HS-5 (cell line): Measurements from ENCODE around the gene DIPK1A.

Experiments used
- DNase-seq: peaks from one replicate; pipeline ENCODE4 v3.0.0-alpha.2; 2012; ENCODE audit warnings: low read depth

Gene DIPK1A

DNA sequence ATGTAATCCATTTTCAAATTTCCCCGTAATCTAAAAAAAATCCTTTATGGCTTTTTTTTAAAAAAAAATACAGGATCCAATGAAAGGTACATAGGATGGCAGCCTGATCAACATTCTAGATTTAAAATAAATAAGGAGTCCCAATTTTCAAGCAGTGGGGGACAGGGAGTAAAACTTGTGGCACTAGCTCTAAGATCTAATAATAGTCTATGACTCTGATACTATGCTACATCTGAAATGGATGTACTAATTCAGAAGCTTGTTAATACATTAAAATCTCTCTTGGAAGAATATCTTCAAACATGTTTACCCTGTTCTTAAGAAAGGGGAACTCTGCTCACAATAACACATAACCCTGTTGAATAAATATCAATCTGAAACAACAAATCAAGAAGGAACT, 8.5 kb downstream of the DIPK1A start:
- no peak for DNase-seq

- peak; percentile 49 for DNase-seq
These were observed 10.1 kb downstream of the DIPK1A start for GRCh38 chr1:92951141-92951582.

DNA sequence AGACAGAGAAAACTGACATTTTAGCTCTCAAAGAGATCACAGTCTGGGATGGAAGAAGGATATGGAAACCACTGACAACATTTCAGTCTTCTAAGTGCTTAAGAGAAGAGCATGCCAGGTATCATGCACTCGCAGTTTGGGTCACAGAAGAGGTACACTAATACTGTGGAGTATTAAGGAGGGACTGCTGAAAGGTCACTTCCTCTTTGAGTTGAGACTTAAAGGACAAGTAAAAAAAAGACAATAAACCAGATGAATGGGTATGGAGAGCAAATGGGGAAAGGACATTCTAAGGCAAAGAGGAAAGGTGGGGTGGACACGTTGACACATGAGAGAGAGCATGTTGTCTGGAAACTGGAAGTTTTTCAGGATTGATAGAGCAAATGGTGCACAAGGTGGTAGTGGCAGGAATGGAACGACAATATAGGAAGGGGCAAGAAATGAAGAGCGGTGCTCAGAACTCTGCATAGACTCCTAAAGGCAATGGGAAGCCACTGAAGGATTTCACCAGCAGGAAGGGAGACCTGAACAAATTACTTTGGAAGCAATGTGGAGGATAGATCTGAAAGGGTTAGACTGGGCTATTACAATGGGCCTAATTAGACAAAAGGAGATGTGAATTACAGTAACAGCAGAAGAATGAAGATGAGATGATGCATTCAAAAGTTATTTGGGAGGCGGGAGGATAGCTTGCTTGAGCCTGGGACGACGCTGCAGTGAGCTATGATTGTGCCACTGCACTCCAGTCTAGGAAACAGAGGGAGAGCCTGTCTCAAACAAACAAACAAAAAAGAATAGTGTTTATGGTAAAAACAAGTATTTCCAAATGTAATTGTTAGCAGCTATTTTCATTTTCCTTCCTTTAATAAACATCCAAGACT, 11.1 kb downstream of the DIPK1A start:
- DNase-seq, result peak; percentile 72

GRCh38 chr1:92948071-92948470, 13.2 kb downstream of the DIPK1A start:
- DNase-seq, result no peak

GRCh38 chr1:92945748-92946270, 15.5 kb downstream of the DIPK1A start:
- no peak for DNase-seq

DNA sequence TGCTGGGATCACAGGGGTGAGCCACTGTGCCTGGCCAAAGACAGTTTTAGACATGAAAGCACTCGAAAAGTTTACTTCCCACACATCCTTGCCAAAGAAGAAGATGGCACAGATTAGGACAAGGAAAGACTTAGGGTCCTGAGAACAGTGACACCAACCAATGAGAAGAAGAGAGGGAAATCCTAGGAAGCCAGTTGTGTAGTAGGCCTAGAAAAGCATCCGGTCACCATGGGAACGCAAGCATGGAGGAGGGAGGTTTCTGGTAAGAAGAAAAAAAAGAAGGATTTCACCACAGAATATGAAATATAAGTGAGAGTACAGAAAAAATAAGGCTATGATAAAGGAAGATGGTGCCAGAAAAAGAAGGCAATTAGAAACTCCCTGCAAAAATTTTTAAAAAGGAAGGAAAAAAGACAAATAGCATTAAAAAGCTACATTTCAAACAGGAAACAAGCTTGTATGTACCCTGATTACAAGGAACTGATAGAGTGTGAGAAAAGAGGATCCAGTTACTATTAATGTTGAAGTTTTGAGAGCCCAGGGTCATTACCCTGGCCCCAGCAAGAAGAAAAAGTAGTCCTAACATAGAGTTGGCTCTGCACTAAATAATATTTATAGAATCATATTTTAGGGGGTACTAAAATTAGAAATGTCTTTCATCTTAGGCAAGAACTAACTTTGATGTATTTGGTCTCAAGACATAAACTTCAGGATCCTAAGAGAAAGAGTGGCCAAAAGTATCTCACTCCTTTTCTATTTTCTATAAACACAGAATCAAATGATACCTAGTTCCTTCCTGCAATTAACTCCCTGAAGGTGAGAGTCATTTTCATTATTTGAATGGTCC, 16.1 kb downstream of the DIPK1A start:
- DNase-seq, result no peak

DNA sequence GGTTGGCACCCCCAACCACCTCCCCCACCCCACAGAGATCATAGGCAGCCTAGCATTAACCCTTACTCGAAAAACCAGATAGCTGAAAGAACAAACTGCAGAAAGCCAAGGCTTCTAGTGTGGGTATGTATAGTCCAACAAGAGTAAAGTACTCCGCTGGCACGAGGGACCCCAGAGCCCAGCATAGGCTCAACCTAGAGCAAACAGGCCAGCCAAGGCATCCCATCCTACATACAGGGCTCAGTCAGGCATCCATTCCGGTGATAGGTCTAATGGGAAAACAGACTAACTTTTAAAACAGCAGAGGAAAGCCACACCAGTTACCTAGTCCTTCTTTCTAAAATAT, 17.8 kb downstream of the DIPK1A start:
- no peak for DNase-seq

GRCh38 chr1:92940541-92940940, 20.7 kb downstream of the DIPK1A start:
- DNase-seq, result no peak

GRCh38 chr1:92937731-92938130, 23.5 kb downstream of the DIPK1A start:
- DNase-seq, result no peak

DNA sequence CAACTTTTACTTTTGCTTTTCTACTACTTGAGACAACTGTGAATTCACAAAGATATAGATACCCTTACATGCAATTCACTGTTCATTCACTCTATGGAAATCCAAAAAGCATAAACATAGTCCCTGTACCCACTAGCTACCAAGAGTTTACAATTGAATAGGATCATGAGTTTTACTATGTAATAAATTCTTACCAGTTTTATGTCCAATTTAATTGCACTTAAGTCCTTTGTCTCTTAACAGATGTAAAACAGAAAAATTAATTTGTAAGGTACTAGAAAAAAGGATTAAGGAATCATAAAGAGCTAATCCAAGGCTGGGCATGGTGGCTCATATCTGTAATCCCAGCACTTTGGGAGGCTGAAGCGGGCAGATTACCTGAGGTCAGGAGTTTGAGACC, 24.4 kb downstream of the DIPK1A start:
- no peak for DNase-seq

DNA sequence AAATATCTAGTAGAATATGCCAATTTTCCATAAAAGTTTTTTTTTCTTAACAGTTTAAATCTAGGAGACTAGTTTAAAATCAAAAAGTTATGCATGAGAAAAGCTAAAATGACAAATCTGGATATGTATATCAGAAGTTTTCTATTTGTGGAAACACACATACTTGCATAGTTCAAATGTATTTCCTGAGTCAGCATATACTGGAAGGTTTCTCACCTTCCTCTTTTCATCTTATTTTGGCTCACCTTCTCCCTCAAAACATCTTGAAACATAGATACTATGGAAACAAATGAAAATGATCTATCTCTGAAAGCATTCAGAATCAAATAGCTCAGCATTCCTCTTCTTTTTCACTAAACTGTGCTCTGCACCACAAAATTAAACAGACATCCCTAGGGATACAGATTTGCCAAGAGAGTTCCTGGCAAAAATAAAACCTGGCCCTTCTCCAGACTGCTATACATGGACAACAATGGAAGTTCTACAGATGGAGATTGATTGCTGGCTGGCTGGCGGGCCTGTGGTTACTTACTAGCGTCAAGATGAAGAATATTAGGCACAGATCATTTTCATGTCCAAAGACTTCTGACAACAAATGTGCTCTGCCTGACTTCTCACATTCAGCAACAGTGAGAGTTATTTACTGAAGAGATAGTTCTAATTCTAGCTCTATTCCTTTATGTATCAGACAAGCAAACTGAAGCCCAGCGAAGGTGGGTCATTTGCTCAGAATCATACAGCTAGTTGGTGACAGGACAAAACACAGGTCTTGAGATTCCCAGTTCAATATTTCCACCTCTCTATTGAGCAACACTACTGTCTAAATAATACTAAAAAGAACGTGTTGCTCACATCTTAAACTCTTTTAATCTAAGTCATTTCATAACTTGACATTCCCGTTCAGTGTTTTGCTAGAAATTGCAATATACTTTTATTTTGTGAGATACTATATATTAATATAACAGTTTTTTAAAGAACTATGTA, 26.6 kb downstream of the DIPK1A start:
- DNase-seq, result no peak

DNA sequence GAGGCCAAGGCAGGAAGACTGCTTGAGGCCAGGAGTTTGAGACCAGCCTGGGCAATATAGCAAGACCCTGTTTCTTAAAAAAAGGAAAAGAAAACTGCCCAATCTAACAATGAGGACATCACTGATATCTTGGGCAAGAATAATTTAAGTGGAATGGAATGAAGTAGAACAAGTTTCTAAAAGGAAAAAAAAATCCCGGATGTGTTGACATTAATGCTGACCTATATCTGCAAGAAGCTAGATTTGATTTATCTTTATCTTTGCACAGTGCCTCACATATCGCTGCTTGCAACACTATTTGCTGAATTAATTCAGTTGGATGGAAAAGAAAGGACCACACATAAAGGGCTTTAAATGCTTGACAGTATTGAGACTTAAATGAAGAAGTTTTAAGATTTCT, 27.8 kb downstream of the DIPK1A start:
- no peak for DNase-seq

DNA sequence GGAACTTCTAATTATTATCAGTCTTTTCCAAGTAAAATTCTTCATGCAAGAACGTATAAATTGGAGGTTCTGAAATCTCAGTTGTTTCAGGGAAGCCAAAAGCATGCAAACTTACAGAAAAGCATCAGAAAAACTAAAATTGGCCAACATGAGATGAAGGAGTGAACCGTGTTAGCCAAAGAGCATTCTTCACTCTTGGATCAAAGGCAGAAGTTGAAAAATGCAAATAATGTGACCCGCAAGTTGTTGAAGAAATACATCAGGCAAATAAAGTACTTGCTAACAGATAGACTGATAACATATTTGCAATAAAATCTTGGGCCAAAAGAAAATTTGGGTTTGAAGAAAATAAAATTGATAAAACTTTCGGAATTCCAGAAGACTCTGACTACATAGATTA, 29.6 kb downstream of the DIPK1A start:
- DNase-seq, result no peak

DNA sequence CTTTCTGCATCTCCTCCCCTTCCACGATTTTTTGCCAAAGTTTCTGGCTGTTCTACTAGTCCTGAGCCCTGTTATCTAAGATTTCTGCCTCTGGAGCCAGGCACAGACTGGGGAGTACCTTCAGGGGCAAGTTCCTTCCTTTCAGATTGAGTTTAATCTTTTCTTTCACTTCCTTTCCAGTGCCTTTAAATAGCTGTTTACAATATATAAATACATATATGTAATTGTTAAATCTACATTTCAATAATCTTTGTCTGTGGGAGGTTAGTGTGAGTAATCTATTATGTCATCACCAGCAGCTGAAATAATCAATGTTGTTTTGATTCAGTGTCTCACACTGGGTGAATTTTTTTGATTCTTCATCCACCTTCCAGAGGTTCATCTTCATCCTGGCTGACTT, 31.8 kb downstream of the DIPK1A start:
- no peak for DNase-seq

- DNase-seq, result no peak
These were observed 33.4 kb downstream of the DIPK1A start for GRCh38 chr1:92927870-92928269.

- no peak for DNase-seq
These were observed 34.4 kb downstream of the DIPK1A start for GRCh38 chr1:92926873-92927272.

DNA sequence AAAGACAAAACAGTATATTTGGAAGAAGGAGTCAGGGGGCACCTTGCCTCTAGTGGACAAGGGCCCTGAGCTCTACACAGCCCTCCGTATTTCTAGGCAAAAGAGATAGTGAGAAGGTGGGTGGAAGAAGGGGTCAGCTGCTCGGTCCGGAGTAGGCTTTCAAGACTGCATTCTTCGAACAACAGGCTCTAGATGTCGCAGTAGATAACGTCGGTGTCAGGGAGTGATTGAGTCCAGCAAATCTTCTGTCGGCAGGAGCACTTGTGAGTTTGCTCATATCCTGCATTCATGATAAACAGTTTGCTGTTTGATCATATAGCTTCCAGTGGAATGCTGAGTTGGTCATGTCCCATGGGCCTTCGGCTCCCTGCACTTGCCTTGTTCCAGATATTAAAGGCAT, 36.8 kb downstream of the DIPK1A start:
- no peak for DNase-seq

DNA sequence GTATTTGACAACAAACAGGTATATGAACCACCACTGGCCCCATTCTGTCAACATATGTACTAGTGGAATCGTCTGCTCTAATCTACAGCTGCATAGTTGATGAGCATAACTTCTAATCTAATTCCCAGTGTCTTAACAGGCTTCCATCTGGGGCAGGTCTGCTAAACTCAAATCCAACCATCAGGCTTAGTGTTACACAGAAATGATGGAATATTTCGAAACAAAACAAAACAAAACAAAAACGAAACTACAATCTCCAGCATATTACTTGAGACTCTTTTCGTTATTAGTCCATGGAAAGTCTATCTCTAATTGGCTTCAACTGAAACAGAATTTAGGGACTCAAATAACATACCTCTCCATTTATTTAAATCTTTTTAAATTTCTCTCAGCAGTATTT, 37.6 kb downstream of the DIPK1A start:
- no peak for DNase-seq

GRCh38 chr1:92922356-92923035, 38.8 kb downstream of the DIPK1A start:
- no peak for DNase-seq

DNA sequence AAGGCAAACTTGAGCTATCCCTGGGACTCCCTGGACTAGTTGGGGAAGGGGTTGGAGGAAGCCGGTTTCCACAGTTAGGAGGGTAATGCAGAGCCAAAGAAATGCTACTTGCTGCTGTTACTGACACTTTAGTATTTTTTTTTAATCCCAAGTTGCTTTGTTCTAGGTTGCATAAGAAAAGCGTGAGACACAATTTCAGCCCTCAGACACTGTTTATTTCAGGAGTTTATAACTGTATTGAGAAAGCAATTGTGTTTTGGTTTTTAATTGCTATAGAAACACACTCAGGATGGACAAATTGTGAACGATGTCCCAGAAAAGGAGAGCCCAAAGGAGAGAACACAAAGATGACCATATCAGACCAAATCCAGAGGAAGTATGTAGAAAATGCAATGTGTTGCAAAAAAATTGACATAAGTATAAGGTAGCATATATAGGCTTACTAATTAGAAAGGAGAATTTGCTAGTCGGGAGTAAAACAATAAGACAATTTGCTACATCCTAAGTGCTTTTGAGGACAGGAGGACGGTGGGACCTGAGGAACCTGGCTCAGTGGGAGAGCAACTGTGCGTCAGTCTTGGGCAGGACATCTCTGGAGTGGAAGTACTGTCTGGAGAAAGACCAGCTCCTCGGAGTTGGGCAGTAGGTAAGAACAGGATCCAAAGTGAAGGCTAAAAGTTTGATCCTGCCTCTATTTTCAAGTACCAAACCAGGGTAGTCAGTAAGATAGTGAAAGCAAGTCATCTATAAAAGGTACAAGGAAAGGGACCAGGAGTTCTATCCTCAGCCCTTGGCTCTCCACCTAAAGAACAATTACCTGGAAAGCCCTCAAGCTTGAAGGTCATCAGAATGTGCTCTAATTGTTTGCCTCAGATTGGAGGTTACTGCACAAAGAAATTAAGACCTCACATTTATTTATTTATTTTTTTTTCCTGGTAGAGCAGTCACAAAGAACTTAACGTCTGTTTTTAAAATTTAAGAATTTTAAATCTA, 39.9 kb downstream of the DIPK1A start:
- no peak for DNase-seq
